ENCODE results near the gene ALS2CL.
"Not testable (repeated sequence)": the region's sequence is repeated elsewhere in the genome, so short reads cannot be mapped to it uniquely, and the experiment has no call there.

ALS2CL gene
- long read RNA-seq, donor 1, partial matches to known transcripts = 0 of 1 reads
- long read RNA-seq, donor 1, other reads (novel, unspliced or antisense) = 0 of 1 reads
- long read RNA-seq, donor 2 = 0 reads
- long read RNA-seq, donor 3, partial matches to known transcripts = 0 of 1 reads
- long read RNA-seq, donor 3, other reads (novel, unspliced or antisense) = 0 of 1 reads
- long read RNA-seq, donor 4 = 0 reads
- long read RNA-seq, donor 5 = 0 reads
- long read RNA-seq, donor 6 = 0 reads
- long read RNA-seq, donor 7 = 0 reads
- long read RNA-seq, donor 8 = 0 reads

- DNase-seq = peak; percentile 84
These were observed at the start of gene ALS2CL for GRCh38 chr3:46693038-46693891. TSS of gene ALS2CL (minus strand) at chr3:46693679. CDS start at chr3:46689440, 4,239 bp downstream.

DNA sequence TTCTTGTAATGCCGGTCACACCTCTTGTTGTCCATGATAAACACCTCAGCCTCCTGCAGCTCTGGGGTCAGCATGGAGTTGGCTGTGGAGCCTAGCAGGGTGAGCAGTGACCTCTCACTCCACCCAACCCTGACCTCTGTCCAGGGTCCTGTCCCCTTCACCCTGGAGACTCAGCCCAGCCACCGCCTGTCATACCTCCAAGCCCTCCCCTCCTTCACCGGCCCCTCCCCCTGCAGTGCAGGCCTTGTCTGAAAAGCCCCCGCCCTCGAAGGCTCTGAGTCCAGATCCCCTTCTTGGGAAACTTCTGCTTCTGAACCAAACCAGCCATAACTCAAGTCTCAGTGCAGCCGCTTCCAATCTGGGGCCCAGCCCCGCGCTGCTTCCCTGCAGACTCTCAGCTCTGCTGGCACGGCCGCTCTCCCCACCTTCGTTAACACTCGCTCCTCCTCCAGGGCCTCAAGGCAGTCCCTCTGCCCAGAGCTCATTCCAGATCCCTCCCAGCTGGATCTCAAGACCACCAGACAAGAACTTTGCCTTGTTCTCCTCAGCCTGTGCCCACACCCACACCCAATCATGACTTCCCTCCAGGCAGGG, 49.6 kb upstream of the ALS2CL start:
- no peak for DNase-seq

DNA sequence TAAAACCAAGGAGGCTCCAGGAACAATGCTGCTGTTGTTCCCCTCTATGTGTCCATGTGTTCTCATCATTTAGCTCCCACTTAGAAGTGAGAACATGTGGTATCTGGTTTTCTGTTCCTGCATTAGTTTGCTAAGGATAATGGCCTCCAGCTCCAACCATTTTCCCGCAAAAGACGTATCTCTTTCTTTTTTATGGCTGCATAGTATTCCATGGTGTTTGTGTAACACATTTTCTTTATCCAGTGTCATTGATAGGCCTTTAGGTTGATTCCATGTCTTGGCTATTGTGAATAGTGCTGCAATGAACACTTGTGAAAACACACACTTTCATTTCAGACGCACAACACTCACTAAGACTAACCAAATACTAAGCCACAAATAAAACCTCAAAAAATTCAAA, 46.1 kb upstream of the ALS2CL start:
- not testable (repeated sequence) for DNase-seq

- no peak for DNase-seq
These were observed 43.9 kb upstream of the ALS2CL start for GRCh38 chr3:46737329-46737731.

GRCh38 chr3:46736006-46736872, 42.8 kb upstream of the ALS2CL start:
- DNase-seq = no peak

DNA sequence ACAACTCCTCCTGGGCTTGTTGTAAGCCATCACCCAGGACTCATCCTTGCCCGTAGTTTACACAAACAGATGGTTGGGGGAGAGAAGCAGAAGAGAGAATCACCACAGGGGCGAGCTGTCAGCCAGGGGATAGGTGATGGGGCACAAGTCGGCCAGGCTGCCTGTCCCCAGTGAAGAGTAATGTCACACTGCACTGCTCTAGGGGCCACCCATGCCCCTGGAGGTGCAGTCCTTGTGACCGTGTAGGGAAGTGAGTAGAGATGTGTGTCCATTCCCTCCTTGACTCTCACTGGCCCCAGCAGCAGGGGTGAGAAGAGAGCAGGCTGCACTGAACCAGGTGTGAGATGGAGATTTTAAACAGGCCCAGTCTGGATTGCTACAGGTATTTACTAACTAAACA, 41.3 kb upstream of the ALS2CL start:
- DNase-seq = no peak

DNA sequence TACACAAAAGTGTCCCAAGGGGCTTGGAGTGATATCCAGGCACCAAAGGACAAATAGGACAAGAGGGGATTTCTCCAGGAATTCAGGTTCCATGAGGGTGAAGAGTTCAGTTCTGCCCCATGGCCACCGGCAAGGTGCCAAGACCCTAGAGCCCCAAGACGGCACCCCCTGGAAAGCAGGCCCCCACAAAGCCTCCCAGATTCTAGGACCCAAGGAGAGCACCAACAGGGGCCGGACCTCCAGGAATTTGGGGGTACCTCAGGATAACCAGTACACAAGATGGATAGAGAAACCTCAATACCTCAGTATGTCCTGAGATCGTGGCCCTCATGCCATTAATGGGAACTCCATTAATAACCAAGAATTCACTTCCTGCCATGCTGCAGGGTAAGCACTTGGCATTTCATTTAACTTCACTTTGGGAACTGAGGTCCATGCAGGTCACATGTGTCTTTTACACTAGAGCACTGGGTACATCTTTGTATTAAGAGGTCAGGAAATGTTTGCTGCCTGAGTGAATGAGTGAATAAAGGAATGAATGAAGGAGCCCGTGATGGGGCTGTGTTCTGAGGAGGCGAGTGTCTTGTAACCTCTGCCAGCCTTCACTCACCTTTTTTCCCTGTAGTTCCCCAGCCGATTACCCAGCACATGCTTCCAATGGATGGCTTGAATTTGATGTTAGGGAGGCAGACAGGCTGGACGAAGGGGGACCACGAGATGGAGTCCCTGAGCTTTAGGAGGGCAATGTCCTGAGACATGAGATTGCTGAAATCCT, 39.7 kb upstream of the ALS2CL start:
- DNase-seq = no peak

DNA sequence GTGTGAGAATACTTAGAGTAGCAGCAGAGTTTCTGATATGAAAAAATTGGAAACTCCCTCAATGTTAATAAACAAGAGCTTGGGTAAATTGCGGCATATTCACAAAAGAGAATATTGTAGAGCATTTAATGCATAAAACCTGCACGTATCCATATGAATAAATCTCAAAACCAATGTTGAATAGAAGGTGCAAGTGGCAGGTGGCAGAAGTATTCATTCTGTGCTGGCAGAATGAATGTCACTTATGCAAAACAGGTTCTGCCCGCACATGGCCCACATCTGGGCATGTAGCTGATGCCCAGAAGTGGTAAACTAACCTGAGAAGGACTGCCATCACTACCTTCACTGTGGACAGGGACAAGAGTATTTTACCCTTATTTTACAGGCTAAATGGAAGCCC, 38.3 kb upstream of the ALS2CL start:
- DNase-seq = no peak

GRCh38 chr3:46730819-46731218, 37.3 kb upstream of the ALS2CL start:
- DNase-seq = no peak

GRCh38 chr3:46729038-46729437, 35.6 kb upstream of the ALS2CL start:
- DNase-seq = no peak

GRCh38 chr3:46725621-46726314, 32.3 kb upstream of the ALS2CL start:
- DNase-seq = no peak

DNA sequence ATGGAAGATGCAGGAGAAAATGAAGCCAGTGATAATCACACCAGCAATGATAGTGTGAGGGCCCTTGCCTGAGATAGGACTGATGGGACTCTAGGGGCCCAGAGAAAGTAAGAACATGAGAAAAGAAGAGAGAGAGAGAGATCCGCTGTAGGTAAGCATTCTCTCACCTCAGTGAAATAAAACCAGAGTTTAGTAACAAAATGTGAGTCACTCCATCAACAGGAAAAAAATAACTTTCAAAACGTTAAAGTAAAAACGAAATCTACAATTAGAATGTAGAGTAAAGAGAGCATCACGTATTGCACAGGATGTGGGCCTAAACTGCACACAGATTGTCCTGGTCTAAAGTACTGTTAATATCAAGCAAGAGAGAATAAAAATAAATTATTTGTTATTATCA, 30.9 kb upstream of the ALS2CL start:
- DNase-seq = no peak

GRCh38 chr3:46722443-46722842, 29.0 kb upstream of the ALS2CL start:
- DNase-seq = no peak

DNA sequence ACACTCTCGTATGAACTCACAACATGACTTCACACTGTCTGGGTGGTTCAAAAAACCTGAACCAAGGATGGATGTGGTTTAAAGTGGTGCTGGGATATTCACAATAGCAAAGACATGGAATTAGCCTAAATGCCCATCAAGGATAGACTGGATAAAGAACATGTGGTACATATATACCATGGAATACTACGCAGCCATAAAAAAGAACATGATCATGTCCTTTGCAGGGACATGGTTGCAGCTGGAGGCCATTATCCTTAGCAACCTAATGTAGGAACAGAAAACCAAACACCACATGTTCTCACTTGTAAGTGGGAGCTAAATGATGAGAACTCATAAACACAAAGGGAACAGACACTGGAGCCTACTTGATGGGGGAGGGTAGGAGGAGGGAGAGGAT, 27.5 kb upstream of the ALS2CL start:
- DNase-seq = no peak

- no peak for DNase-seq
These were observed 26.3 kb upstream of the ALS2CL start for GRCh38 chr3:46719735-46720271.

GRCh38 chr3:46719044-46719565, 25.6 kb upstream of the ALS2CL start:
- DNase-seq = no peak

DNA sequence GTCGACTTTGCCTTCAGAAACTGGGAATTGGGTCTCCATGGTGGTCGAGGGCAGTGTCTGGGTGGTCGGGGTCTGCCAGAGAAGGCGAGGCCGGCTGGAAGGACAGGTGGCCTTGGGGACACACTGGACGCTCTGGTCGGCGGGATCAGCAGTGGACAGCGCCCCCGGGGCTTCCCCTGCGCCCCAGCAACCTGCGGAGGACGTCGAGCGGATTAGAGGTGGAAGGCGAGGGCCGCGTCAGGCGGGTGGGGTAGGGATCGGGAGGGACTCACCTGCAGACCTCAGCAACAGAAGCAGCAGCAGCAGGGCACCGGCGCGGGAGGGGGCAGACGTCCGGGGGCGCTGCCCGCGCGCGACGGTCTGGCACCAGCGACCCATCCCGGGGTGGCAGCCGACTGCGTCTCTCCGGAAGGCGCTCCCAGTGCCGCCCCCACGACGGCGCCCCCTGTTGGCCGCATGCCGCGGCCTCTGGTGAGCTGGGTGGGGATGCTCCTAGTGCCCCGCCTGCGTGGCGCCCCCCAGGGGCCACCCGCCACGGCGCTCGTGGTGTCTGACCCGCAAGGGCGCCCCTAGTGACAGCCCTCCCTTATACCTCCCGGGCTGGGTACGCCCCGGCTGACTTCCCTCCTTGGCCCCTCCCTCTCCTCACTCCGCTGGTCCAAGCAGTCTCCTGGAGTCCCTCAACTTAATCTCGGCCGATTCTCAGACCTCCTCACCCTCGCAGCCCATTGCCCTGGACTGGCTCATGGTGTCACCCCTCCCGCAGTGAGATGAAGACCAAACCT, 24.2 kb upstream of the ALS2CL start, which contains the start of gene PRSS50:
PRSS50 (minus strand) TSS at position 423 of the 785 bp plus-strand sequence; CDS start at position 378, 45 bp downstream.
- no peak for DNase-seq

GRCh38 chr3:46716461-46717441, 23.3 kb upstream of the ALS2CL start:
- DNase-seq = no peak
